CD4-positive, alpha-beta T cell (primary cell): ENCODE results near the gene MYO15A. TPM values are rescaled to one million over a fixed set of nuclear protein-coding genes. Genes with fewer than 3 reads are reported as not detected.

Experiments
- ATAC-seq: fragments of 200-7000 bp; cut with Tn5 transposase; one replicate; pipeline ENCODE4 v1.10.0; 2022; ENCODE audit warnings: mild to moderate bottlenecking; ENCODE audit not compliant: poor library complexity
- CTCF ChIA-PET: fragments of 350-600 bp; sonication (Branson Sonifier 250); formaldehyde crosslinking; loops from one replicate; lab custom pipeline; 2021; ENCODE audit warnings: antibody characterized with exemption, inconsistent platforms; lab: Charles Lee
- POLR2A ChIA-PET: fragments of 350-600 bp; sonication (Branson Sonifier 250); formaldehyde crosslinking; loops from one replicate; lab custom pipeline; 2021; ENCODE audit warnings: antibody characterized with exemption, inconsistent platforms; lab: Charles Lee
- DNase-seq, 14 experiments: peaks; one replicate each; pipeline ENCODE4 v3.0.0-alpha.2; 2013 to 2020; ENCODE audit warnings: mixed read lengths in 2 of 14
- H3K27ac ChIP-seq, 2 donors: one replicate each; pipeline versions ENCODE4 v1.5.1 to v1.7.0; 2013; ENCODE audit warnings: low read length in 2 of 2, low read depth in 1 of 2, mild to moderate bottlenecking in 1 of 2
- H3K27me3 ChIP-seq, 2 experiments: 1 replicate in 1 of 2; 2 replicates in 1 of 2; pipeline versions ENCODE4 v1.6.1 to v1.7.0; 2013; ENCODE audit warnings: low read length in 2 of 2, control low read depth in 1 of 2, mild to moderate bottlenecking in 1 of 2, moderate library complexity in 1 of 2; ENCODE audit not compliant: insufficient read depth in 2 of 2, control insufficient read depth in 1 of 2
- H3K36me3 ChIP-seq: one replicate; pipeline ENCODE4 v1.6.1; 2013; ENCODE audit warnings: low read length, control low read depth; ENCODE audit not compliant: insufficient read depth
- H3K4me1 ChIP-seq: one replicate; pipeline ENCODE4 v1.6.1; 2013; ENCODE audit warnings: low read length, control low read depth; ENCODE audit not compliant: insufficient read depth
- H3K4me3 ChIP-seq: one replicate; pipeline ENCODE4 v1.5.1; 2013; ENCODE audit warnings: mild to moderate bottlenecking, low read length, moderate library complexity
- H3K9me3 ChIP-seq, 2 experiments: 1 replicate in 1 of 2; 2 replicates in 1 of 2; pipeline versions ENCODE4 v1.6.1 to v1.7.0; 2013; ENCODE audit warnings: low read length in 2 of 2, mild to moderate bottlenecking in 2 of 2, control low read depth in 1 of 2, moderate library complexity in 1 of 2; ENCODE audit not compliant: control insufficient read depth in 1 of 2, insufficient read depth in 1 of 2
- H3K27ac Mint-ChIP-seq: one replicate; pipeline ENCODE4 v1.8.0; 2020; ENCODE audit warnings: mixed read lengths
- H3K27me3 Mint-ChIP-seq: one replicate; pipeline ENCODE4 v1.8.0; 2021; ENCODE audit warnings: mixed read lengths
- H3K36me3 Mint-ChIP-seq: one replicate; pipeline ENCODE4 v1.8.0; 2021; ENCODE audit warnings: low read depth, mixed read lengths
- H3K4me1 Mint-ChIP-seq: one replicate; pipeline ENCODE4 v1.8.0; 2021; ENCODE audit warnings: low read depth, mixed read lengths
- H3K4me3 Mint-ChIP-seq: one replicate; pipeline ENCODE4 v1.8.0; 2020; ENCODE audit warnings: mild to moderate bottlenecking, mixed read lengths
- H3K9me3 Mint-ChIP-seq: one replicate; pipeline ENCODE4 v1.8.0; 2020; ENCODE audit warnings: mixed read lengths
- CTCF ChIP-seq: fragments of 200-600 bp; IDR thresholded peaks from one replicate; pipeline ENCODE4 v1.8.0; 2022; ENCODE audit warnings: antibody characterized with exemption, mild to moderate bottlenecking
- intact Hi-C, 2 experiments: fragments of 100-400 bp; cut with DNase I in 1 of 2; cut with micrococcal nuclease in 1 of 2; formaldehyde crosslinking; loops; one replicate each; pipeline versions ENCODE4 v1.15.1 to v1.9.0; 2023 to 2025; cut with DNase I, micrococcal nuclease
- total RNA-seq, 174 experiments: library from RNA in 2 of 174; stranded (reverse) in 2 of 174; gene quantifications; one replicate each; pipeline ENCODE4 v1.2.3 and lab custom pipeline; 2021 to 2026

MYO15A gene
- total RNA-seq, 2 experiments from 2014 or later, result 1.2 to 1.6 TPM

DNA sequence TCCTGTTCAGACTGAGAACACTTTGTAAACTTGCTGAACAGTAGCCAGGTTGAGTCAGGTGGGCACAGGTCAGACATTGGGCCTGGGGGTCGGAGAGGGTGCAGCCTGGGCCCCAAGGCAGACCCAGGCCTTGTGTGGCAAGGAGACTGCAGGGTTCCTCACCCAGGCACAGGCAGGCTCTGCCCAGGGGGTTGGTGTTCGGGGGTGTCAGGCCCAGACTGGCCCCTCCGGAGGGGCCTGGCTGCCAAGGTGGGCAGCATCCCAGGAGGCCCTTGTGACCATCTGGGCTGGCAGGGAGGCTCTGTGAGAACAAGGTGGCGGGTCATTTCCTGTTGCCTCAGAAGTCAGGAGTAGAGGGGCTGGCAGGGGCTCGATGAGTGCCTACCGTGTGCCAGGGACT is 585 bp upstream of the MYO15A start:
- peaks cover 15% of the 10 kb centered on the region for H3K36me3 Mint-ChIP-seq
- no peak for ATAC-seq
- no peak overlapping the region for H3K27ac ChIP-seq
- no peaks in the 10 kb centered on the region for H3K27me3 Mint-ChIP-seq
- H3K27ac Mint-ChIP-seq, result no peak overlapping the region
- intact Hi-C loops, result no loop called here
- H3K4me3 ChIP-seq, result no peak overlapping the region
- POLR2A ChIA-PET, result no interaction called here
- H3K27me3 ChIP-seq, result no peaks in the 10 kb centered on the region
- H3K36me3 ChIP-seq, result peaks cover 12% of the 10 kb centered on the region
- no peaks in the 10 kb centered on the region for H3K9me3 Mint-ChIP-seq
- no peak for DNase-seq
- no peaks in the 10 kb centered on the region for H3K4me1 Mint-ChIP-seq
- CTCF ChIA-PET, result no interaction called here
- H3K4me1 ChIP-seq, result no peaks in the 10 kb centered on the region
- TF ChIP-seq CTCF, result no peak
- no peaks in the 10 kb centered on the region for H3K9me3 ChIP-seq
- no peak overlapping the region for H3K4me3 Mint-ChIP-seq

DNA sequence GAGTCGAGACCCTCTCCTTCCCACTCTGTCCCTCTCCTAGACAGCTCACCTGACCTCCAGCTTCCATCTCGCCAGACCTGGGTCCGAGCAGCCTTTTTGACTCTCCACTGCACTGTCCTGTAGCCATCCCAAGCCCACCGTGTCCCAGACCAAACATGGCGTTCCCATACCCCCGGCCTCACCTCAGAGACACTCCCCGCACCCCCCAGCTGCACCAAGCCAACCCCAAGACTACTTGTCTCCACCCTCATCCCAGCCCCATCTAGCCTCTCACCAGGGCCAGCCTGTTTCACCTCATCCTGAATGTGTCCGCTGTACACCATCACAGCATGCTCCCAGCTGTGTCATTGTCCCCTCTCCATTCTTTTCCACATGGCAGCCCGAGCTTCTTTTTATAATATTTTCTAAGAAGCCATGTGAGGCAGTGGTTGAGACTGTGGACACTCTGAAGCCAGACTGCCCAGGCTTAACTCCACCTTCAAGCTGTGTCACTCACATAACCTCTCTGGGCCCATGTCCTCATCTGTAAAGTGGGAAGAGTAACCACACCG is 1.5 kb downstream of the MYO15A start:
- H3K27ac ChIP-seq, result no peak overlapping the region
- no peak overlapping the region for H3K4me3 ChIP-seq
- intact Hi-C loops, result no loop called here
- ChIA-PET POLR2A (no interaction called here), CTCF (no interaction called here)
- Mint-ChIP-seq H3K36me3 (peaks cover 8% of the 10 kb centered on the region), H3K9me3 (no peaks in the 10 kb centered on the region), H3K4me3 (no peak overlapping the region), H3K27ac (no peak overlapping the region), H3K27me3 (no peaks in the 10 kb centered on the region), H3K4me1 (no peaks in the 10 kb centered on the region)
- peaks cover 9% of the 10 kb centered on the region for H3K36me3 ChIP-seq
- no peaks in the 10 kb centered on the region for H3K4me1 ChIP-seq
- DNase-seq, result no peak
- H3K27me3 ChIP-seq, result no peaks in the 10 kb centered on the region
- no peak for ATAC-seq
- no peaks in the 10 kb centered on the region for H3K9me3 ChIP-seq
- no peak for TF ChIP-seq CTCF

- Histone ChIP-seq H3K4me3 (no peak overlapping the region), H3K27me3 (no peaks in the 10 kb centered on the region), H3K4me1 (no peaks in the 10 kb centered on the region), H3K36me3 (peaks cover 9% of the 10 kb centered on the region), H3K9me3 (no peaks in the 10 kb centered on the region), H3K27ac (no peak overlapping the region)
- DNase-seq, result no peak
- Mint-ChIP-seq H3K27ac (no peak overlapping the region), H3K27me3 (no peaks in the 10 kb centered on the region), H3K4me1 (no peaks in the 10 kb centered on the region), H3K4me3 (no peak overlapping the region), H3K36me3 (peaks cover 8% of the 10 kb centered on the region), H3K9me3 (no peaks in the 10 kb centered on the region)
- CTCF ChIA-PET, result no interaction called here
- intact Hi-C loops, result no loop called here
- TF ChIP-seq CTCF, result no peak
- no peak for ATAC-seq
- POLR2A ChIA-PET, result no interaction called here
Observed at GRCh38 chr17:18110636-18111145, 2.1 kb downstream of the MYO15A start.
